Stomach smooth muscle (tissue), 2 donors: ENCODE data around the gene TMC5.
"Not testable (repeated sequence)": the region's sequence is repeated elsewhere in the genome, so short reads cannot be mapped to it uniquely, and the experiment has no call there.

ENCODE experiments used
- H3K27ac ChIP-seq: one replicate; pipeline ENCODE4 v1.7.0; 2013; ENCODE audit warnings: mild to moderate bottlenecking, low read length, inconsistent platforms
- H3K27me3 ChIP-seq, 2 donors: one replicate each; pipeline ENCODE4 v1.7.0; 2013; ENCODE audit warnings: low read length in 2 of 2; ENCODE audit not compliant: insufficient read depth in 2 of 2, control insufficient read depth in 1 of 2
- H3K36me3 ChIP-seq, 2 donors: one replicate each; pipeline ENCODE4 v1.7.0; 2013; ENCODE audit warnings: low read length in 2 of 2; ENCODE audit not compliant: control insufficient read depth in 2 of 2, insufficient read depth in 2 of 2
- H3K4me1 ChIP-seq: one replicate; pipeline ENCODE4 v1.7.0; 2013; ENCODE audit warnings: low read length; ENCODE audit not compliant: control insufficient read depth, insufficient read depth
- H3K4me3 ChIP-seq, 2 donors: one replicate each; pipeline ENCODE4 v1.7.0; 2013; ENCODE audit warnings: low read length in 2 of 2
- H3K9ac ChIP-seq, 2 donors: one replicate each; pipeline ENCODE4 v1.7.0; 2013; ENCODE audit warnings: low read length in 2 of 2, mild to moderate bottlenecking in 1 of 2
- H3K9me3 ChIP-seq, 2 donors: one replicate each; pipeline ENCODE4 v1.7.0; 2013; ENCODE audit warnings: low read length in 2 of 2; ENCODE audit not compliant: control insufficient read depth in 2 of 2
- donor health status: healthy.
- donor health status: Pancreatic carcinoma.

The TMC5 gene

DNA sequence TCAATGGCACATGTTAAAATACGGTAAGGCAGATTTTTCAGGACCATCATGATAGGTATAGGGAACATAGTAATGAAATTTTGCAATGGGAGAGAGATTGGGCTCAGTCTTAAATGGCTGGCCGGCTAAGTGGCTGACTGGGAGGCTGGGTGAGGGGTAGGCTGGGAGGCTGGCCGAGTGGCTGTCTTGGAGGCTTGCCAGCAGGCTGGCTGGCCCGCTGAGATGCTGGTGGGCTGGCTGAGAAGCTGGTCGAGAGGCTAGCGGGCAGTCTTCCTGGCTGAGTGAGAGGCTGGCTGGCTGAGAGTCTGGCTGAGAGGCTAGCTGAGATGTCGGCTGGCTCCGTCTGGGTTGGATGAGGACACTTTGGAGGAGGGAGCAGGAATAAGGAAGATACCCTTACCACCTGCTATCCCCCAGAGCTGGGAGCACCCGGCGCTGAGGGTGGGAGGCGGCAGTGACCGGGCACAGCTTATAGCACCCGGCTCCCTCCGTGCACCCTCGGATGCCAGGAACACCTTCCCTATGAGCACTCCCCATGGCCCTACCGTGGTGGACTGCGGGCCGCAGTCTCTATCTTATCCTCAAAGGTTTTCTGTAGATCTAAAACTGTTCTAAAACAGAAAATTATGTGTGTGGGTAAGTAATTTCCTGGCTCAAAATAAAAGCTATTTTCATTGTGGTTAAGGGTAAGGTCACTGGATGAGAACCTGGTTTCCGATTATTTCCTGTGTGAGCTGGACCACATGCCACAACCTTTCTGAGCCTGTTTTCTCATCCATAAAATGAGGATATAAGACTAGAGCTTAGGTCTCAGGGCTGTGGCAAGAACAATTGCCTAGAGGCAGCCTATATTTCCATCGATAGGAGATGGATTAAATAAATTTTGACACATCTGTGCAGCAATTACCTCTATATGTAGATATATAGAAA lies 34.5 kb upstream of the TMC5 start:
- peaks cover 2 to 5% of the 10 kb centered on the region in 2 donors for H3K9me3 ChIP-seq
- H3K4me1 ChIP-seq: peaks cover 5% of the 10 kb centered on the region
- no peak overlapping the region for H3K9ac ChIP-seq
- H3K36me3 ChIP-seq: no peaks in the 10 kb centered on the region
- H3K4me3 ChIP-seq: no peak overlapping the region
- H3K27me3 ChIP-seq: peaks cover 0 to 3% of the 10 kb centered on the region in 2 donors
- H3K27ac ChIP-seq: no peak overlapping the region

- Histone ChIP-seq H3K36me3 (no peaks in the 10 kb centered on the region), H3K4me1 (peaks cover 5% of the 10 kb centered on the region), H3K4me3 (no peak overlapping the region), H3K27me3 (peaks cover 0 to 3% of the 10 kb centered on the region in 2 donors), H3K27ac (no peak overlapping the region), H3K9ac (no peak overlapping the region), H3K9me3 (peaks cover 2 to 5% of the 10 kb centered on the region in 2 donors)
These were observed 33.0 kb upstream of the TMC5 start for GRCh38 chr16:19384656-19385055.

DNA sequence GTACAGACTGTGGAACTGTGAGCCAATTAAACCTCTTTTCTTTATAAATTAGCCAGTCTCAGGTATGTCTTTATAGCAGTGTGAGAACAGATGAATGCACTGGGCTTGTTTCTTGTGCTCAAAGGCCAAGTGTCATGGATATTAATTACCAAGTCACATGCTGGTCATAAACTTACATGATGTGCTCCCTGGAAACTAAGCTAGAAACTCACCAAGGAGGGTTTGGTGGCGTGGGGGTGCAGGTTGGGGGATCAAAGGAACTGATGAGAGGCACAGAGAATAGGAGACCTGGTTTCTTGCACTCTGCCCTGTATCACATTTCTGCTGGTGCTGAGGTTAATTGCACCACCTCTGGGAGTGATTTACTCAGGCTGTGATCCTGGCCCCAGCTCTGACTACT lies 31.2 kb upstream of the TMC5 start:
- Histone ChIP-seq H3K36me3 (no peaks in the 10 kb centered on the region), H3K27ac (no peak overlapping the region), H3K9ac (no peak overlapping the region), H3K9me3 (peaks cover 2 to 5% of the 10 kb centered on the region in 2 donors), H3K27me3 (peaks cover 0 to 4% of the 10 kb centered on the region in 2 donors), H3K4me1 (no peaks in the 10 kb centered on the region), H3K4me3 (no peak overlapping the region)

DNA sequence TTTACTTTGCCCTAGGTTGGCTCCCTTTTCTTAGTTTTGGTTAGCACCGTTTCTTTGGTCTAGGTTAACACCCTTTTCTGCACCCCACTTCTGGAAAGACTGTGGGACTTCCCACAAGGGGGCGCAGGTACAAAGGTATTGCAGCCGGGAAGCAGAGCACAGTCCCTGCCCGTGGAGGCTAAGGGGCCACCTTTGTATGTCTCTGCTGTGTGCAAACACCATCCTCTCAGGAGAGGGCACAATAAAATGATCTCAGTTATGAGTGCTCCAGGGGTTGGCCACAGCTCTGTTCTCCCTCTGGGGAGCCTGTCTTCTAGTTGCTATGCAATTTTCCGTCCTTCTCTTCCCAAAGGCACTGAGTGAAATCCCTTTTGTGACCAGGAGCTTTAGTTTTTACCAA lies 28.4 kb upstream of the TMC5 start:
- Histone ChIP-seq H3K27ac (no peak overlapping the region), H3K27me3 (peaks cover 0 to 9% of the 10 kb centered on the region in 2 donors), H3K4me1 (no peaks in the 10 kb centered on the region)

GRCh38 chr16:19391185-19391776 lies 26.4 kb upstream of the TMC5 start:
- not testable (repeated sequence) for H3K9ac ChIP-seq, H3K27me3 ChIP-seq, H3K9me3 ChIP-seq, H3K27ac ChIP-seq, H3K4me1 ChIP-seq, H3K4me3 ChIP-seq, H3K36me3 ChIP-seq

More for the DNA sequence above, 28.4 kb upstream of the TMC5 start:
- H3K9me3 ChIP-seq: peaks cover 2 to 7% of the 10 kb centered on the region in 2 donors
- H3K4me3 ChIP-seq: no peak overlapping the region
- no peak overlapping the region for H3K9ac ChIP-seq
- H3K36me3 ChIP-seq: no peaks in the 10 kb centered on the region

DNA sequence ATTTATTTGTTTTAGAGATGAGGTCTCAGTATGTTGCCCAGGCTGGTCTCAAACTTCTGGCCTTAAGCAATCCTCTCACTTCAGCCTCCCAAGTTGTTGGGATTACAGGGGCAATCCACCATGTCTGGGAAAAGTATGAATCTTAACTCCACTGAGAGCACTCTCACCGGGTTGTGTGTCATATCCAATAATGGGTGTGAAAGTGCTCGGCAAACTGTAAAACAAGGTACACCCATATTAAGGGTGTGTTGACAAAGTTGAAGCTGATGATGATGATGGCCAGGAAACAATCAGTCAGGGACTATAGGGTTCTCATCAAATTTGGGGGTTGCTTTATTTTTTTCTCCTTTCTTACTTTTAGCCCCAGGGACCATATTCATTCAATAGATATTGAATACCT lies 25.3 kb upstream of the TMC5 start:
- H3K27me3 ChIP-seq: peaks cover 0 to 7% of the 10 kb centered on the region in 2 donors
- H3K36me3 ChIP-seq: no peaks in the 10 kb centered on the region
- H3K4me1 ChIP-seq: no peaks in the 10 kb centered on the region
- H3K4me3 ChIP-seq: no peak overlapping the region
- H3K9me3 ChIP-seq: peaks cover 0 to 4% of the 10 kb centered on the region in 2 donors
- H3K27ac ChIP-seq: no peak overlapping the region
- no peak overlapping the region for H3K9ac ChIP-seq

DNA sequence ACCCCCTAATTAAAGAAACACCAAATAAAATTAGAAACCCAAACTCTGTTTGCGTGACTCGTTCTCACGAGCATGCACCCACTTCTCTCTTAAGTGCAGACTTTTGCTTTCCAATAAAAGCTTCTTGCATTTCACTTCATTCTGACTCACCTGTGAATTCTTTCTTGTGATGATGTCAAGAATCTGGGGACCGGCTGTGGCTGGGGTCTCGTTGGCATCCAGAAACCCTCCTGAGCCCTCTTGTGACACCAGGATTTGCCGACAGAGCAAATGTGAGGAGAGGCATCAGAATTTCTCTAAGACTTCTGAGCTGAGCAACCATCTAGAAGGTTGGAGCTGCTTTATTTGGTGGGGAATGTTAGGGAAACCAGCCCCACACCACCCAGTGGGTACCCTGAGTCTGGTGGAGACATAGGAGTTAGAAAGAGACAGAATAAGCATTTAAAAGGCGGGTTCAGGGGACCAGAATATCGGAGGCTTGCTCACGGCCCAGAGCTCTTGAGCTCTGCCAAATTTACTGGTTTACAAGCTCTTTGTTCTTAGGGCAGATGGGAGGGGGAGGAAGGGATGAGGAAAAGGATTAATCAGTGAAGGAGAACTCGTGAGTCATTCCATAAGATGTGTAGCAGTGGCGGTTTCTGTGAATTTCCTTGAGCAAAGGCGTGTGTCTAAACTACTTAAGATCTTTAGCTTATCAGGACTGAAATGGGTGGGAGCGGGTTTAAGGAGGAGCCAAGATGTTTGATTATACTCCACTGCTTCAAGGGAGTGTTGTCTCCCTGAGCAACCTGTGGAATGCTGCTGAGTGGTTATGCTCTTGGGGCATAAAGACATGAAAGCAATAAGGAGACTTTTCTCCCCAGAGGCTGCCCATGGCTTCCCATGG lies 24.2 kb upstream of the TMC5 start:
- no peak overlapping the region for H3K9ac ChIP-seq
- no peaks in the 10 kb centered on the region for H3K4me1 ChIP-seq
- no peak overlapping the region for H3K4me3 ChIP-seq
- no peak overlapping the region for H3K27ac ChIP-seq
- H3K9me3 ChIP-seq: peaks cover 0 to 2% of the 10 kb centered on the region in 2 donors
- no peaks in the 10 kb centered on the region for H3K36me3 ChIP-seq
- peaks cover 0 to 7% of the 10 kb centered on the region in 2 donors for H3K27me3 ChIP-seq

- H3K27me3 ChIP-seq, H3K4me1 ChIP-seq, H3K4me3 ChIP-seq, H3K9ac ChIP-seq, H3K27ac ChIP-seq, H3K36me3 ChIP-seq, H3K9me3 ChIP-seq: not testable (repeated sequence)
These were observed 21.9 kb upstream of the TMC5 start for GRCh38 chr16:19395646-19396267.

DNA sequence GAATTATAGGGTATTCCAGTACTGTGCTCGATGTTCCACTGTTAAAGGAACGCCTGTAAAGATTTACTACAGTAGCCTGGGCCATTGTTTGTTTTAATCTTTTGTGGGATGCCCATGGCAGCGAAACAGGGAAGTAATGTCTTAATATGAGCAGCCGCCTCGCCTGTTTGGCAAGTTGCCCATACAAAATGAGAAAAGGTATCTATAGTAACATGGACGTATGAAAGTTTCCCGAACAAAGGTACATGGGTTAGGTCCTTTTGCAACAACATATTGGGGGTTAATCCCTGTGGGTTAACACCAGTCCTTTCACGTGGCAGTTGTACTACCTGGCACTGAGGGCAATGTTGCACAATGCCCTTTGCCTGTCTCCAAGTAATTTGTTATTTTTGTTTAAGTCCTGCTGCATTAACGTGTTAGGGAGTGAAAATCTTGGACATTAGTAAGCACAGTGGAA lies 21.1 kb upstream of the TMC5 start:
- Histone ChIP-seq H3K4me1 (no peaks in the 10 kb centered on the region), H3K4me3 (no peak overlapping the region), H3K27ac (no peak overlapping the region), H3K27me3 (peaks cover 0 to 5% of the 10 kb centered on the region in 2 donors), H3K9me3 (peaks cover 2 to 9% of the 10 kb centered on the region in 2 donors), H3K9ac (no peak overlapping the region), H3K36me3 (no peaks in the 10 kb centered on the region)

DNA sequence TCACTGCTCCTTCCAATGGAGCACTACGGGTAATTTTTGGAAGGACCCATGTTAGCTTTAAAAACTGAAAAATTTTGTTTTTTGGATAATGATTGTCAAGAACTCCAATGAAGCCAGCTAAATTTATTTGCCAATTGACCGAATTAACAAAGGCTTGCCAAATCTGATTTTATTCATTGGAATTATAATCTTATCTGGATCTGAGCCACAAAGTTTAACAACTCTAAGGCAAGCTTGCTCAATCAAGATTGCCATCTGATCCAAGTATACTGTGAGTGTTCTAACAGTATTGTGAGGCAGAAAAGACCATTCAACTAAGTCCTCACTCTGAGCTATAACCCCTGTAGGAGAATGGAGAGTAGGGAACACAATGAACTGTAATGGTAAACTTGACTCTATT lies 20.3 kb upstream of the TMC5 start:
- H3K36me3 ChIP-seq, H3K9ac ChIP-seq, H3K27ac ChIP-seq, H3K4me3 ChIP-seq, H3K4me1 ChIP-seq, H3K27me3 ChIP-seq: not testable (repeated sequence)
- H3K9me3 ChIP-seq: peaks cover 0 to 14% of the 10 kb centered on the region in 2 donors
